NCI-H1436 (cell line): ENCODE measurements around the gene ZNF646.

Experiments used
- DNase-seq: peaks from one replicate; lab custom pipeline; 2025; lab: John Stamatoyannopoulos, UW

Gene ZNF646

GRCh38 chr16:31063843-31064611 is 10.2 kb upstream of the ZNF646 start:
- no peak for DNase-seq

- DNase-seq: no peak
These were observed 9.2 kb upstream of the ZNF646 start for GRCh38 chr16:31064882-31065461.

GRCh38 chr16:31067342-31067741 is 6.9 kb upstream of the ZNF646 start:
- DNase-seq: no peak

GRCh38 chr16:31071861-31072260 is 2.4 kb upstream of the ZNF646 start:
- DNase-seq: no peak

DNA sequence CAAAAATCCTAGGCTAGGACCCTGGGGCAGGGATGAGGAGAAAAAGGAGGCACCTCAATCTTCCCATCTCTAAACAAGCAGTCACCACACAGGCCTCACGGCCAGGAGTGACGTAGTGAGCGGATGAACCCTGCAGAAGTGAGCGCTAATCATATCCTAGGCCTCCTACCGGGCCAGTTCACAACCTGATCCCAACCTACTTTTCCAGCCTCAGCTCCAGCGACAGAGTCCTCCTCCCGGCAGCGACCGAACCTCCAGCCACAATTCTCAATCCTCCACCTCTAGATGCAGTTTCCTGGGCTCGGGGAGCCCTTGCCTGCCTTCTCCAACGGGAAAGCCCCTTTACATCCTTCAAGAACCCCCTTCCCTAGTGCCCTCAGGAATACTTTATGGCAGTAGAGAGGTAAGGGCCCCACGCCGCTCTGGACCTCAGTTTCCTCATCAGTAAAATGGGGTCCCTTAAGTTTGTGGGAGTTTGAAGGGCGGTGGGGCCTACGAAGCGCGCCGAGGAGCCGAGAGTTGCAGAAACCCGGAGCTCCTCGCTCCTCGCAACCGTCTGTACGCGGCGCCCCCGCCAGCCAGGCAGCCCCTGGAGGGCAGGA is 1.6 kb upstream of the ZNF646 start:
- no peak for DNase-seq

DNA sequence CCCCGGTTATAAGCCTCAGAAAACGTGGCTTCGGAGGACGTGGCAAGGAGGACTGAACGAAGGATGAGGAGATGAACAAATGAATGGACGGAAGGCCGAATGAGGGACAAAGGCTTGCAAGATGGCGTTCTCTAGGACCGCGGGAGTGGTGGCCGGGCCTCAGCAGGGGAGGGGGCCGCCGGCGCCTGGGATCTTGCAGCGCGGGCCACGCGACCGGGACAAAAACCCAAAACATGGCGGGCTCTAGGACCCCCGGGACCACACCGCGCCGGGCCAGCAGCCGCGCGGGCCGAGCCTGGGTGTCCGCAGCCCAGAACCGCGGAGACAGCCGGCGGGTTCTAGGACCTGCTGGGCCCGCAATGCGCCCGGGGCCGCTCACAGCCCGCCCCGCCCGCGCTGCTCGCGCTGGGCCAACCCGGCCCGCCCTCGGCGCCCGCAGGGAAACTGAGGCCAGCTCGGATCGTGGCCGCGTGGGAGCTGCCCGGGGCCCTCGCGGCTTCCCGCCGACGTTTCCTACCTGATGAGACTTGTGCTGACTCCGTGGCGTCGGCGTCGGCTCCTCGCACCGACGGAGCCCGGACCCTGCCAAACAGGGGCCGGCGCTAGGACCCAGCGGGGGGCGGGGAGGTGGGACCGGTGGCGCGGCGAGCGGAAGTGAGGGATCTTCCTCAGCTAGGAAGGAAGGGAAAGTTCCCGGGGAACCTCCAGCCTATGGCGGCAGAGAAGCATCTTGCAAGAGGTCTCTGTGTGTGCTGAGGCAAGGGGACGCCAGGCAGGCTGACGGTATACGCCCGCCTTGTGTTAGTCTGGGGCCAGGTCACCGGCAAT is 866 bp upstream of the ZNF646 start:
- peak; percentile 82 for DNase-seq

GRCh38 chr16:31074814-31075183 is 577 bp downstream of the ZNF646 start:
- no peak for DNase-seq

DNA sequence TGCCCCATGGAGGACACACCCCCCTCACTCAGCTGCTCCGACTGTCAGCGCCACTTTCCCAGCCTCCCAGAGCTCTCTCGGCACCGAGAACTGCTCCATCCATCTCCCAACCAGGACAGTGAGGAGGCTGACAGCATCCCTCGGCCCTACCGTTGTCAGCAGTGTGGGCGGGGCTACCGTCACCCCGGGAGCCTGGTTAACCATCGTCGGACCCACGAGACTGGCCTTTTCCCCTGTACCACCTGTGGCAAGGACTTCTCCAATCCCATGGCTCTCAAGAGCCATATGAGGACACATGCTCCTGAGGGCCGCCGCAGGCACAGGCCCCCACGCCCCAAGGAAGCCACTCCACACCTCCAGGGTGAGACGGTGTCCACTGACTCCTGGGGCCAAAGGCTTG is 2.1 kb downstream of the ZNF646 start:
- DNase-seq: no peak

GRCh38 chr16:31077024-31077423 is 2.8 kb downstream of the ZNF646 start:
- no peak for DNase-seq

DNA sequence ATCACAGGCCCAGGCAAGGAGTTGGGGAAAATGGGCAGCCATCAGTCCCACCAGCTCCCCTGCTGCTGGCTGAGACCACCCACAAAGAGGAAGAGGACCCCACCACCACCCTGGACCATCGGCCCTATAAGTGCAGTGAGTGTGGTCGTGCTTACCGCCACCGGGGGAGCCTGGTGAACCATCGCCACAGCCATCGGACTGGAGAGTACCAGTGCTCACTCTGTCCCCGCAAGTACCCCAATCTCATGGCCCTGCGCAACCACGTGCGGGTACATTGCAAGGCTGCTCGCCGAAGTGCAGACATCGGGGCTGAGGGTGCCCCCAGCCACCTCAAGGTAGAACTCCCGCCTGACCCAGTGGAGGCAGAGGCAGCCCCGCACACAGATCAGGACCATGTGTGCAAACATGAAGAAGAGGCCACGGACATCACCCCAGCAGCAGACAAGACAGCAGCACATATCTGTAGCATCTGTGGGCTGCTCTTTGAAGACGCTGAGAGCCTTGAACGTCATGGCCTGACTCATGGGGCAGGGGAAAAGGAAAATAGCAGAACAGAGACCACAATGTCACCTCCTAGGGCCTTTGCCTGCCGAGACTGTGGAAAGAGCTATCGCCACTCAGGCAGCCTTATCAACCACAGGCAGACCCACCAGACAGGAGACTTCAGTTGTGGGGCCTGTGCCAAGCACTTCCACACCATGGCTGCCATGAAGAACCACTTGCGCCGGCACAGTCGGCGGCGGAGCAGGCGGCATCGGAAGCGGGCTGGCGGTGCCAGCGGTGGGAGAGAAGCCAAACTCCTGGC is 3.6 kb downstream of the ZNF646 start:
- DNase-seq: no peak

- DNase-seq: no peak
These were observed 4.5 kb downstream of the ZNF646 start for GRCh38 chr16:31078597-31079341.

- no peak for DNase-seq
These were observed 5.2 kb downstream of the ZNF646 start for GRCh38 chr16:31079342-31079944.

GRCh38 chr16:31080035-31080629 is 5.9 kb downstream of the ZNF646 start:
- no peak for DNase-seq

DNA sequence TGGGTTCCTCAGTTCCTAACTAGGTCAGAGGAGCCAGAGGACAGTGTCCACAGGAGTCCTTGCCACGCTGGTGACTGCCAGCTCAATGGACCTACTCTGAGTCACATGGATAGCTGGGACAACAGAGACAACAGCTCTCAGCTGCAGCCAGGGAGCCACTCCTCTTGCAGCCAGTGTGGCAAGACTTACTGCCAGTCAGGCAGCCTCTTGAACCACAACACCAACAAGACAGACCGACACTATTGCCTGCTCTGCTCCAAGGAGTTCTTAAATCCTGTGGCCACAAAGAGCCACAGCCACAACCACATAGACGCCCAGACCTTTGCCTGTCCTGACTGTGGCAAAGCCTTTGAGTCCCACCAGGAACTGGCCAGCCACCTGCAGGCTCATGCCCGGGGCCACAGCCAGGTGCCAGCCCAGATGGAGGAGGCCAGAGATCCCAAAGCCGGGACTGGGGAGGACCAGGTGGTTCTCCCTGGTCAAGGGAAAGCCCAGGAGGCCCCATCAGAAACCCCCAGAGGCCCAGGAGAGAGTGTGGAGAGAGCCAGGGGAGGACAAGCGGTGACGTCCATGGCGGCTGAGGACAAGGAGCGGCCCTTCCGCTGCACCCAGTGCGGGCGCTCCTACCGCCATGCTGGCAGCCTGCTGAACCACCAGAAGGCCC is 6.7 kb downstream of the ZNF646 start:
- DNase-seq: no peak

DNA sequence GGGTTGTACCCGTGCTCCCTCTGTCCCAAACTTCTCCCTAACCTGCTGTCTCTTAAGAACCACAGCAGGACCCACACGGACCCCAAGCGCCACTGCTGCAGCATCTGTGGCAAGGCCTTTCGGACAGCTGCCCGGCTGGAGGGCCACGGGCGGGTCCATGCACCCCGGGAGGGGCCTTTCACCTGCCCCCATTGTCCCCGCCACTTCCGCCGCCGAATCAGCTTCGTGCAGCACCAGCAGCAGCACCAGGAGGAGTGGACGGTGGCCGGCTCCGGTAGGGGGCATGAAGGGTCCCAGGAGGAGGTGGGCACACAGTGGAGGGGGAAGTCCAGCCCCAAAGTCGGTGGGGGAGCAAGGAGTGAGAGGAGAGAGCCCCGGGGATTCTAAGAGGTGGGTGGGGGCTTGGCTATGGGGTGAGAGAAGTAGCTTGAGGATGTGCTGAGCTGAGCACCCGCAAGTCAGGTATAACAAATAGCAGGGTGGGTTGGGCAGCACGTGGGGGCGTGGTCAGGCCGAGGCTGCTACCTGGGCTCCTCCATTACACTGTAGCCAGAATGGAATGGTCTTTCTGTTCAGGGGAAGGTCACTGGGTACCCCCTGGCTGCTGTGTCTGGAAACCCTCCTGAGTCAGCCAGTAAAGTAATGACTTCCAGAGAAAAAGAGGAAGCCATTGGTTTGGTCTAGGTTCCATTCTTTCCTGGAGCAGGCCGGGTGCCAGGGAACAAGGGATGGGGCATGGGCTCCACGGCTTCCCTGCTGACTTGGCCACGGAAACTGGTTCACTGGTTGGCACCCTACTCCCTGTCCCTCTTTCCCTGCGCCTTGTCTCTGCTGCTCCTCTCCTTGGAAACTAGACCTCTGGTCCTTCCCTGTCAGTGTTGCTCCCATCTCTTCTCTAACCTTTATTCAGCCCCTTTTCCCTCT is 7.5 kb downstream of the ZNF646 start:
- DNase-seq: no peak

GRCh38 chr16:31082368-31083045 is 8.3 kb downstream of the ZNF646 start:
- no peak for DNase-seq

DNA sequence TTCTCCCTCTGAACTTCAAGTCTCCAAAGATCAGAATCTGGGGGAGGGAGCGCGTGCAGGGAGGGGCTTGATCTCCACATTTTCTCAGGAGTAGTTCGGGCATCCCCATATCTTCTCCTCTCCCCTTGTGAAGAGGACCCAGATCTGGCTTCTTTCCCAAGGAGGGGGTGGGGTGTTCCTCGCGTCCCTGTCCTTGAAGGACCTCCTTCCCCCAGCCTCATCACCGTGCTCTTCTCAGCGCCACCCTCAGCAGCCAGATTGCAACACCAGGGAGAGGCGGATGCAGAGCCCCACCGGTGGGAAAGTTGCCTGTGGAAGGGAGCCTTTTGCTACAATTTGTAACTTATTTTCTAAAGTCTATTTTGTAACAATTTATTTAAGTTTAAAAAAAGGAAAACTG is 8.9 kb downstream of the ZNF646 start:
- DNase-seq: no peak

DNA sequence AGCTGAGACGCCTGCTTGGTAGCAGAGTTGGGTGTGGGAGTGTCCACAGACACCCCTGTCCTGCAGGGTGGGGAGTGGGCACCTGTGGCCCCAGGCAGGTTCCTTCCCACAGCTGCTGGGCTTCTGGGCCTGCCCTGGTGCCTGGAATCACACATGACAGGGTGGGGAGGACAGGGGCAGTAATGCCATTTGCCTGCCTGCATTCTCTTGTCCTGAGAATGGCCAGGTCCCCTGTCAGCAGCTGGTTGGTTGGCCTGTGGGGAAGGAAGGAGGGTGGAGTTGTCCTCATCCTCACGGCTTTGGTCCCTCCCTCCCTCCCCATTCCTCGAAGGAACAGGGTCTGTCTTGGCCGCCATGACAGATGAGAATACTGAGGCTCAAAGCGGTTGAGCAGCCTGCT is 9.3 kb downstream of the ZNF646 start:
- DNase-seq: no peak
